ENCODE results near the gene CHMP1B.

CHMP1B gene, protein sequence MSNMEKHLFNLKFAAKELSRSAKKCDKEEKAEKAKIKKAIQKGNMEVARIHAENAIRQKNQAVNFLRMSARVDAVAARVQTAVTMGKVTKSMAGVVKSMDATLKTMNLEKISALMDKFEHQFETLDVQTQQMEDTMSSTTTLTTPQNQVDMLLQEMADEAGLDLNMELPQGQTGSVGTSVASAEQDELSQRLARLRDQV

DNA sequence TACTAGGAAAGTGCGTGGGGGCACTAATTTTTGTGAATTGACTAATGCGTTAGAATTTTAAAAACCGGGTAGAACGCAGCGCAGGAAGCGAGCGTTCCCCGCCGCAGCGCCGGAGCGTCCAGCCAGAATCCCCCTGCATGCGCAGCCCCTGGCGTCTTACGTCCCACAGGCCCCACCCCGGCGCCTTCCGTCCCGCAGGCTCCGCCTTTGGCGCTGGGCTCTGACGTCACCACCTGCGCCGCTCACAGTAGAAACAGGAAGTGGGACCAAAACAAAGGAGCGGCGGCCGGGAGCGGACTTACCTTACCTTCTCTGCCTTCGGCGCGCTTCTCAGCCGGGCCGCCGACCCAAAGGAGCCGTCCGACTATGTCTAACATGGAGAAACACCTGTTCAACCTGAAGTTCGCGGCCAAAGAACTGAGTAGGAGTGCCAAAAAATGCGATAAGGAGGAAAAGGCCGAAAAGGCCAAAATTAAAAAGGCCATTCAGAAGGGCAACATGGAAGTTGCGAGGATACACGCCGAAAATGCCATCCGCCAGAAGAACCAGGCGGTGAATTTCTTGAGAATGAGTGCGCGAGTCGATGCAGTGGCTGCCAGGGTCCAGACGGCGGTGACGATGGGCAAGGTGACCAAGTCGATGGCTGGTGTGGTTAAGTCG lies at the start of gene CHMP1B:
Gene CHMP1B (plus strand): TSS at position 268 of the 660 bp plus-strand sequence. CDS start 99 bp downstream, at position 367.
- Mint-ChIP-seq H3K4me3 (peak within 1 kb of the TSS; percentile 100), H3K36me3 (ENCODE audit: low read depth) (peaks cover 3% of the 10 kb centered on the region), H3K9me3 (no peaks in the 10 kb centered on the region), H3K27me3 (ENCODE audit: low read depth) (no peaks in the 10 kb centered on the region), H3K4me1 (ENCODE audit: low read depth) (peaks cover 25% of the 10 kb centered on the region), H3K27ac (peak within 1 kb of the TSS; percentile 100)

GRCh38 chr18:11801573-11801972 lies 49.6 kb upstream of the CHMP1B start:
- H3K27me3 Mint-ChIP-seq (ENCODE audit: low read depth): peaks cover 5% of the 10 kb centered on the region
- no peak overlapping the region for H3K27ac Mint-ChIP-seq
- H3K9me3 Mint-ChIP-seq: no peaks in the 10 kb centered on the region
- H3K4me1 Mint-ChIP-seq (ENCODE audit: low read depth): no peaks in the 10 kb centered on the region
- H3K4me3 Mint-ChIP-seq: no peak overlapping the region
- no peaks in the 10 kb centered on the region for H3K36me3 Mint-ChIP-seq (ENCODE audit: low read depth)

- H3K36me3 Mint-ChIP-seq (ENCODE audit: low read depth): no peaks in the 10 kb centered on the region
- no peaks in the 10 kb centered on the region for H3K4me1 Mint-ChIP-seq (ENCODE audit: low read depth)
- peaks cover 5% of the 10 kb centered on the region for H3K27me3 Mint-ChIP-seq (ENCODE audit: low read depth)
- no peak overlapping the region for H3K27ac Mint-ChIP-seq
- H3K4me3 Mint-ChIP-seq: no peak overlapping the region
- no peaks in the 10 kb centered on the region for H3K9me3 Mint-ChIP-seq
These were observed 49.1 kb upstream of the CHMP1B start for GRCh38 chr18:11802158-11802557.

- no peaks in the 10 kb centered on the region for H3K4me1 Mint-ChIP-seq (ENCODE audit: low read depth)
- H3K27ac Mint-ChIP-seq: no peak overlapping the region
- H3K27me3 Mint-ChIP-seq (ENCODE audit: low read depth): peaks cover 5% of the 10 kb centered on the region
- H3K4me3 Mint-ChIP-seq: no peak overlapping the region
- no peaks in the 10 kb centered on the region for H3K9me3 Mint-ChIP-seq
- no peaks in the 10 kb centered on the region for H3K36me3 Mint-ChIP-seq (ENCODE audit: low read depth)
These were observed 48.6 kb upstream of the CHMP1B start for GRCh38 chr18:11802586-11802985.

- Mint-ChIP-seq H3K4me1 (ENCODE audit: low read depth) (no peaks in the 10 kb centered on the region), H3K4me3 (no peak overlapping the region), H3K9me3 (no peaks in the 10 kb centered on the region), H3K36me3 (ENCODE audit: low read depth) (no peaks in the 10 kb centered on the region), H3K27me3 (ENCODE audit: low read depth) (peaks cover 5% of the 10 kb centered on the region), H3K27ac (no peak overlapping the region)
These were observed 44.0 kb upstream of the CHMP1B start for GRCh38 chr18:11807233-11807632.

GRCh38 chr18:11808001-11808855 lies 43.0 kb upstream of the CHMP1B start:
- Mint-ChIP-seq H3K27me3 (ENCODE audit: low read depth) (peaks cover 5% of the 10 kb centered on the region), H3K4me1 (ENCODE audit: low read depth) (no peaks in the 10 kb centered on the region), H3K27ac (no peak overlapping the region), H3K4me3 (no peak overlapping the region), H3K36me3 (ENCODE audit: low read depth) (no peaks in the 10 kb centered on the region), H3K9me3 (no peaks in the 10 kb centered on the region)

DNA sequence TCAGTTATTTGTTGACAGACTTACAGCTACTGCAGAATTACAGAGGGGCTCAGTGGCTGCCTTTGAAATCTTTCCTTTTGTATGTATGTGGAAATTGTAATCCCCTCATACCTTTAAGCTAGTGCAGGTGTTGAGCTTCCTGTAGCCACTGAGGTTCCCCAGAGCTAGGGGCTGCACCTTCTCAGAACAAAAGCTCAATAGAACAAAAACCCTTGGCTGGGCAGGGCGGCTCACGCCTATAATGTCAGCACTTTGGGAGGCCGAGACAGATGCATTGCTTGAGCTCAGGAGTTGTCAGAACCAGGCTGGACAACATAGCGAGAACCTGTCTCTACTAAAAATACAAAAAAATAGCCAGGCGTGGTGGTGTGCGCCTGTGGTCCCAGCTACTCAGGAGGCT lies 41.3 kb upstream of the CHMP1B start:
- Mint-ChIP-seq H3K4me1 (ENCODE audit: low read depth) (no peaks in the 10 kb centered on the region), H3K4me3 (no peak overlapping the region), H3K27me3 (ENCODE audit: low read depth) (peaks cover 5% of the 10 kb centered on the region)

DNA sequence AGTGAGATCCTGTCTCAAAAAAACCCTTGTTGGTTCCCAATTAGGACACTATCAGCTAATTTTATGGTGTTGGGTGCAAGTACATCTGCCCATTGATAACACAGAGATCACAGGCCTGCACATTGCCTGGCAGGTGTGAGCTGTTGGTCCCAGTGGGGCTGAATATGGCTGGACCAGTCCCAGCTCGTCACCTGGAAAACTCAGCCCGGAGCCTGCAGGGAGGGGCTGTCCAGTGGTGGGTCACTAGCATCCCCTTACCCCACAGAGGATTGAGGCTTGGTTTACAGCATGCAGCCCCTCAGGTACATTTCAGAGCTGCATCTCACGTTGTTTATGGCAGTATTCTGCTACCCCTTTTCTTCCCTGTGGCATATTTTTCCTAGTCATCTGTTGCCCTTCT lies 40.8 kb upstream of the CHMP1B start:
- H3K4me3 Mint-ChIP-seq: no peak overlapping the region
- H3K9me3 Mint-ChIP-seq: no peaks in the 10 kb centered on the region
- no peak overlapping the region for H3K27ac Mint-ChIP-seq
- H3K36me3 Mint-ChIP-seq (ENCODE audit: low read depth): no peaks in the 10 kb centered on the region
- H3K27me3 Mint-ChIP-seq (ENCODE audit: low read depth): peaks cover 5% of the 10 kb centered on the region
- H3K4me1 Mint-ChIP-seq (ENCODE audit: low read depth): no peaks in the 10 kb centered on the region

More for the DNA sequence above, 41.3 kb upstream of the CHMP1B start:
- Mint-ChIP-seq H3K27ac (no peak overlapping the region), H3K9me3 (no peaks in the 10 kb centered on the region), H3K36me3 (ENCODE audit: low read depth) (no peaks in the 10 kb centered on the region)

GRCh38 chr18:11811009-11811408 lies 40.2 kb upstream of the CHMP1B start:
- Mint-ChIP-seq H3K27me3 (ENCODE audit: low read depth) (peaks cover 4% of the 10 kb centered on the region), H3K36me3 (ENCODE audit: low read depth) (no peaks in the 10 kb centered on the region), H3K4me3 (no peak overlapping the region), H3K4me1 (ENCODE audit: low read depth) (no peaks in the 10 kb centered on the region), H3K9me3 (no peaks in the 10 kb centered on the region), H3K27ac (no peak overlapping the region)

DNA sequence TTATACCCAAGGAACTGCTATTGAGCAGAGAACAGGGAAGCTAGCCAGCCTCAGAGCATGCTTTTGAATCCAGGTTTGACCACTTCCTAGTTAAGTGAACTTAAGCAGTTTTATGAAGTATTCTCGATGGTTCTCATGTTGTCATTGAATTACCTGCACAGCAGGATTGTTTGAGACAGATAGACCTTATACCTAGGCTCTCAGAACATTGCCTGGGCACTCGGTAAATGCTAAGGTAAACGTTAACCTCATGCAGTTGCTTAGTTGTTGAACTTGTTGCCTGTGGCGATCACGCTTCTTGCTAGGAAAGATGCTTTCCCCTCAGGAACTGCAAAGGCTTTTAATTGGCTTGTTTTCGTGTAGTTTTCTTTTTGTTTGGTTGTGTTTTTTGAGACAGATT lies 34.0 kb upstream of the CHMP1B start:
- Mint-ChIP-seq H3K27me3 (ENCODE audit: low read depth) (peaks cover 3% of the 10 kb centered on the region), H3K36me3 (ENCODE audit: low read depth) (no peaks in the 10 kb centered on the region), H3K9me3 (no peaks in the 10 kb centered on the region), H3K27ac (no peak overlapping the region), H3K4me1 (ENCODE audit: low read depth) (no peaks in the 10 kb centered on the region), H3K4me3 (no peak overlapping the region)

DNA sequence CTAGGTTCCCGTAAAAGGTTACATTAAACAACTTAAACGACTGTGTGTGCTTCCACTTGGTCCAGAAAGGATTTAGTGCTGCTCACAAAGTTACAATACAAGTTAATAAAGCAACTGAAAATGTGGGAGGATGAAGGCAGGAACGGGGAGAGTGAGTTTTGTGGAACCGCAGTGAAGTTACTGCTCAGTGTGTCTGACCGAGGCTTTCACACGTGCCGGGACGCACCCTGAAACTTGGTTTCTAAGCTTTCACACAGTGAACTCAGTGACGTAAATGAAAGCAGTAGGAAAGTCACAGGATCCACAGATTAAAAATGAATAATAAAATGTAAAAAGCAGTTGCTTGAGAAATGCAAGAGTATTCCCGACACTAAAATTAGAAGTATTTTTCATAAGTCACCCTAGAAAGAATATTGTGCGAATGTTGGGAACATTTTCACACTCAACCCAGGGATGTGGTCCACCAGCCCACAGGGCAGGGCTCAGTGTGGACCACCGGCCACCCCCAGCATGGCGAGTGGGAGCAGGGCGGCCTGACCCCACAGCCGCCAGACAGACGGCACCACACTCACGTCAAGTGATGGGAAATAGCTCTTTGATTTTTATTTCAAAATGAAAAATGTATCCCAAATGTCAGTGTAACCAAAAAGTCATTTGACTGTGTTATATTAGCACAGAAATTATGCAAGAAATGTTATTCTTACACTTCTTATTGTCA lies 32.6 kb upstream of the CHMP1B start:
- Mint-ChIP-seq H3K36me3 (ENCODE audit: low read depth) (no peaks in the 10 kb centered on the region), H3K9me3 (no peaks in the 10 kb centered on the region), H3K4me1 (ENCODE audit: low read depth) (no peaks in the 10 kb centered on the region), H3K27me3 (ENCODE audit: low read depth) (peaks cover 3% of the 10 kb centered on the region), H3K27ac (no peak overlapping the region), H3K4me3 (no peak overlapping the region)

DNA sequence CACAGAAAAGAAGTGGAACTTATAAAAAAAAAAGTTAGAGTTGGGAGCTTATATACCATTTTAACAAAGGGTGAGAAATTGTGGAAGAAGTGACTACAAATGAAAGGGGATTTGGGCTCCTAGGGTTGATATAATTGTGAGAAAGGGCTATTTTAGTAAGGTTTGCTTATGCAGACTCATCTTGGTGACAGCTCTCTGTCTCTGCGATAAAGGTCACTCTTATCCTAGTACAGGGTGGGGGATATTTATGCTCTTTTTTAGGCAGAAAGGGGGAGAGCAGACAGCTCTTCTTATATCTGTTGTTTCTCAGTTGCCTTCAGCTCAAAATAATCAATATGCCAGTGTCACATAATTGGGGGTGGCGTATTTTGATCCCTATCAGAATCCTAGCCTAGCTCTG lies 31.3 kb upstream of the CHMP1B start:
- H3K27me3 Mint-ChIP-seq (ENCODE audit: low read depth): peaks cover 3% of the 10 kb centered on the region
- no peak overlapping the region for H3K4me3 Mint-ChIP-seq
- H3K9me3 Mint-ChIP-seq: no peaks in the 10 kb centered on the region
- H3K36me3 Mint-ChIP-seq (ENCODE audit: low read depth): no peaks in the 10 kb centered on the region
- H3K27ac Mint-ChIP-seq: no peak overlapping the region
- H3K4me1 Mint-ChIP-seq (ENCODE audit: low read depth): no peaks in the 10 kb centered on the region

- no peaks in the 10 kb centered on the region for H3K9me3 Mint-ChIP-seq
- H3K4me3 Mint-ChIP-seq: no peak overlapping the region
- H3K27me3 Mint-ChIP-seq (ENCODE audit: low read depth): peaks cover 3% of the 10 kb centered on the region
- H3K27ac Mint-ChIP-seq: no peak overlapping the region
- no peaks in the 10 kb centered on the region for H3K36me3 Mint-ChIP-seq (ENCODE audit: low read depth)
- no peaks in the 10 kb centered on the region for H3K4me1 Mint-ChIP-seq (ENCODE audit: low read depth)
These were observed 30.5 kb upstream of the CHMP1B start for GRCh38 chr18:11820697-11821096.

- Mint-ChIP-seq H3K27ac (no peak overlapping the region), H3K4me3 (no peak overlapping the region), H3K36me3 (ENCODE audit: low read depth) (no peaks in the 10 kb centered on the region), H3K4me1 (ENCODE audit: low read depth) (no peaks in the 10 kb centered on the region), H3K9me3 (no peaks in the 10 kb centered on the region), H3K27me3 (ENCODE audit: low read depth) (peaks cover 3% of the 10 kb centered on the region)
These were observed 30.0 kb upstream of the CHMP1B start for GRCh38 chr18:11821208-11821607.
